NCI-H524 (cell line): ENCODE data around the gene CDH4.
"Not testable (repeated sequence)": the region's sequence is repeated elsewhere in the genome, so short reads cannot be mapped to it uniquely, and the experiment has no call there.

Source experiments
- DNase-seq, 2 experiments: peaks; one replicate each; lab custom pipeline; 2025; lab: John Stamatoyannopoulos, UW

The CDH4 gene

GRCh38 chr20:61419010-61419409, 166.9 kb downstream of the CDH4 start:
- DNase-seq = no peak

- peak in 1 of 2 experiments; percentile 36 for DNase-seq
Measured at GRCh38 chr20:61419501-61419900, 167.4 kb downstream of the CDH4 start.

GRCh38 chr20:61420056-61420455, 168.0 kb downstream of the CDH4 start:
- DNase-seq = no peak

DNA sequence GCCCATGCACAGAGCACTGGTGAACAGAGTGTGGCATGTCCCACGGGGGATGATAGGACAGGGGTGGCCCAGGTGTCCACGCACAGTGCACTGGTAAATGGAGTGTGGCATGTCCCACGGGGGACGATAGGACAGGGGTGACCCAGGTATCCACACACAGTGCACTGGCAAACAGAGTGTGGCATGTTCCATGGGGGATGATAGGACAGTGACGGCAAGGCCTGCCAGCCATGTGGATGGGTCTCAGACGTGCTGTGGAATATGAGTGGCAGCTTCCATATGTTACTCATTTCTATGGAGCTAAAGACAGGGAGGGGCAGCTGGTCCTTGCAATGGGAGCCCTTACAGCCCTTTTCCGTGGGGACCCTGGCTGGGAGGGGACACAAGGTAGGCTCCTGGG, 168.7 kb downstream of the CDH4 start:
- peak in 1 of 2 experiments; percentile 0 for DNase-seq

DNA sequence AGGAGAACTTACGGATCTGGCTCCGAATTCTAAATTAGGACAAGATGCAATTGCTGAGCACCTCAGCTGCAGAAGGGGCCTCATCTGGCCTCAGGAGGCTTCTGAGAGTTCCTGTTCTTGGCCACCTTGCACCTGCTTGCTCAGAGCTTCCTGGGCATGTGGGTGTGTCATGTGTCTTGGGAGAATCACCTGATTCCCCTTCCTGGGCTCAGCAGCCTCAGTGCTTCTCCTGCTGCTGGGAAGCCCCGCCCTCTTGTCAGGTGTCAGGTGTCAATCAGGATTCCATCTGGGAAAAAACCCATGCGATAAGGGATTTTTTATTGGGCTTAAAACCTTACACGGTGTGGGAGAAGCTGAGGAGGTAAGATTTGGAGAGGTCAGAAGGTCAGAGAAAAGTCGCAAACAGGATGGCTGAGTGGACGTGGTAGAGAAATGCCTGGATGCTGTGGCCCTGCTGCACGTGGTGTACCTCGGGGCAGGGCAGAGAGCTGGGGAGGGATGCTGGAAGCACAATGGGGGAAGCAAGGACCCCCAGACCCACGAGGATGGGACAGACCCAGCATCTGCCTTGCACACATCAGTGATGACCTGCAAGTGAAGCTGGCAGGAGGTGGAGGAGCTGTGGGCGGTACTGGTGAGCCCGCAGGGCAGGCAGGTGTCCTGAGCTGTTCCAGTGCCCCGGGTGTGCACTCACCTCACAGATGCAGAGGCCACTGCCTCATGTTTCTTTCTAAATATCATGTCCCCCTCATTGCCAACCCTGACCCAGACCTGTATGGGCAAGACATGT, 170.8 kb downstream of the CDH4 start:
- DNase-seq = no peak

GRCh38 chr20:61424011-61424627, 172.1 kb downstream of the CDH4 start:
- DNase-seq = no peak

- no peak for DNase-seq
Measured at GRCh38 chr20:61424628-61425420, 172.8 kb downstream of the CDH4 start.

- DNase-seq = not testable (repeated sequence)
Measured at GRCh38 chr20:61425541-61425991, 173.5 kb downstream of the CDH4 start.

DNA sequence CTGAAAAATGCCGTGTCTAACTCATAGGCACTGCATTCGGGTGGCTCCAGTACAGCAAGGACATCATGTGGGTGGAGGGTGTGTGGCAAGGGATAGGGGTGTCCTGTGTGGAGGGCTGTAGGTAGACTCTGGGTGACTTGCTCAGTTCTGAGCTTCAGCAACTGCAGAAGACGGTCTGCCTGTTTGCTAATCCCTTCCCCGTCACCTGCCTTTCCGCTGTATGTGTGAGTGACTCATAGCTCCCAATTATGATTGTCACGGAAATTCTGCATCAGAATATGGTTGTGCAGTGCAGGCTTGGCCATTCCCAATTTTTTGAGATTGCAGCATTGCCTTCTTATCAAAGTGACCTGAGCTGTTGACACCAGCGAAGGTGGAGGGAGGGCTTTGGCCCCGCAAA, 174.3 kb downstream of the CDH4 start:
- DNase-seq = no peak

DNA sequence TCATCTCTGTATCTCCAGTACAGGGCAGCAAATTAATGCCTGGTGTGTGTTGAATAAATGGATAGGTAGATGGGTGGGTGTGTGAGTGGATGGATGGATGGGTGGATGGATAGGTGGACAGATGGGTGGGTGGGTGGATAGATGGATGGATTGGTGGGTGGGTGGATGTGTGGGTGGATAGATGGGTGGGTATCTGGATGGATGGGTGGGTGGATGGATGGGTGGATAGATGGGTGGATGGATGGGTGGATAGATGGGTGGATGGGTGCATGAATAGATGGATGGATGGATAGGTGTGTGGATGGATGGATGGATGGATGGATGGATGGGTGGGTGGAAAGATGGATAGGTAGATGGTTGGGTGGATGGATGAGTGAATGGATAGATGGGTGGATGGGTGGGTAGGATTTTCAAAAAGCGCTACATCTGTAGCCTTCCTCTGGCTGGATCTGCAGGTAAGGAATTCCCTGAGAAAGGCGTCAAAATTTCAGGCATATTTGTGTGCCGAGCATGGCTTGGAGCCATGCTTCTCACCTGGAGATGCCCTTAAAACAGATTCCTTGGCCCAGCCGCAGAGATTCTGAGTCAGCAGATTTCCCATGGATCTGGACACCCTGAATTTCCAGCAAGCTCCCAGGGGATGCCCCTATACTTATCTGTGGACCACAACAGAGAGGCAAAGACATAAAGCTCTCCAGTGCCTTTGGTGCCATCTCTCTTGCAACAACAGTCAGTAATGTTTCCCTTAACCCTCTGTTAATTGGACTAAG, 177.6 kb downstream of the CDH4 start:
- no peak for DNase-seq

- no peak for DNase-seq
Measured at GRCh38 chr20:61430228-61430624, 178.2 kb downstream of the CDH4 start.

DNA sequence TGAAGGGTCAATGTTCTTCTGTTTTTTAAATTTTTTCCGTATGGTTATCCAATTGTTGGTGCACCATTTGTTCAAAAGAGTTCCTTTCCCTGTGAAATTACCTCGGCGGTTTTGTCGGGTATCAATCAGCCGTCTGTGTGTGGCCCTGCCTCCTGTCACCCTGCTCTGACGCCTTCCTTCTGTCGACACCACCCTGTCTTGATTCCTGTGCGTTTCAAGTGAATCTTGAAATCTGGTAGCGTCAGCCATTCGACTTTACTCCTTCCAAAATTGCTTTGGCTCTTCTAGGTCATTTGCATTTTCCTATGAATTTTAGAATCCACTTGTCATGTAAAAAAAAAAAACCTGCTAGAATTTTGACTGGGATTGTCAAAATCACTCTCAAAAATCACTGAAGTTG, 181.1 kb downstream of the CDH4 start:
- DNase-seq = no peak

DNA sequence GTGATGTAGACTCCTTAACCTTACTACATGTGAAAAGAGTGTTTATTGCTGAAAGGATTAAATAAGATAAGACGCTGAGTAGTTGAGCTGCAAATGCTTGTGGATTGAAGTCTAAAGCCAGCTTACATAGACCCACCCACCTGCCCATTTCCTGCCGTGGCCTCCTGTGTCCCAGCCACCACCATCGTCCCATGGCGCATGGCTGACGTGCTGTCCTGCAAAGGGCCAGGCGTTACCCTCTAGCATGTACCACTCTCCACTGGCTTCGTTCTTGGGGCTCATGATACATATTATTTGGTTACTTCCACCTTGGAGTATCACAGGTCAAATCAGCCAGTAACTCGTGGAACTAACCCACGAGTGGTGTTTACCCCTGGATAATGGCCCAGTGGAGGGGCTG, 181.8 kb downstream of the CDH4 start:
- no peak for DNase-seq

DNA sequence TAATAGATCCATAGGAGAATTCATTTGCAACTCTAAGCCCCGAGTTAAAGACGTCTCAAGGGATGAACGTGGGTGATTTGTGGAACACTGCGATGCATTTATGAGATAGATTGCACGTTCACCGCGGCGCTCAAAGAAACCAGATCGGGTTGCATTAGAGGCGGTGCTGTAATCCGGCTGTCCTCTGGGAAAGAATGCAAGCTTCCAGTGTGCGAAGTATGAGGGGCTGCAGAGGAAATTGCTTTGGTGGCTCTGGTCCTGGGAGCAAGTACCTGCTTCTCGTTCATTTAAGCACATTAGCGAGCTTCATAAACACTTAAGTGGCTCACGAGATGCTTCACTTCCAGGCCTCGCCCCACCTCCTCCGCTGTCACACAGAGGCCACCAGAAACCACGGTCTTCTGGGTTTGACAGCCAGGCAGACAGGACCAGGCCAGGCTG, 182.3 kb downstream of the CDH4 start:
- DNase-seq = peak in 1 of 2 experiments; percentile 1

- no peak for DNase-seq
Measured at GRCh38 chr20:61435184-61435822, 183.2 kb downstream of the CDH4 start.

DNA sequence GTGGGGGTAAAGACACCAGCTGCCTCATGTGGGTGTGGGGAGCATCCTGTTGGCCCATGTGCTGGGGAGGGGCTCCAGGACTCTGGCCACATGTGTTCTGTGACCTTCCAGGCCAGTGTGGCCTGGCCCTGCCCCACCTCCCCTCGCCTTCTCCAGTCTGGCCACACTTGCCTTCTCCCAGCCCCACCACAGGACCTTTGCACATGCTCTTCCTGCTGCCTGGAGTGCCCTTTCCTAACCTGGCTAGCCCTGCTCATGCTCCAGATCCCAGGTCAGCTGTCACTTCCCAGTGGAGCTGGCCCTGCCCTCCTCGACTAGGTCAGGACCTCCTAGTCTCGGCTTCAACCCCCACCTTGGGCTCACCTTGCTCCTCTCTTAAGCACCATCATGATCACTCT, 183.8 kb downstream of the CDH4 start:
- DNase-seq = no peak

DNA sequence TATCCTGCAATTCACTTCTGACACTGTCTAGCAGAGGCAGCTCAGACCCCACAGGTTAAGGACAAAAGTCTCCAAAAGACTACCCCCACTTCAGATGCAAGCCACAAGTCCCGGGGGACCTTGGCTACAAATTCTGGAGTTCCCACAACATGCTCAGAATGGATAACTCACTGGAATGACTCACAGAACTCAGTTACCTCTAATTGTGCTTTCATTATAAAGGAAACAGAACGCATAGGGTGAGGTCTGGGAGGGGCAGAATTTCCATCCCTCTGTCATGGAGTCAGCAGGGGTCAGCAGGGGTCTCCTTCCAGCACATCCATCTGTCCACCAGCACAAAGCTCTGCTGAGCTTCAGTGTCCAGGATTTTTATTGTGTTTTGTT, 184.2 kb downstream of the CDH4 start:
- DNase-seq = no peak

GRCh38 chr20:61436667-61437279, 184.7 kb downstream of the CDH4 start:
- no peak for DNase-seq

GRCh38 chr20:61437280-61438206, 185.5 kb downstream of the CDH4 start:
- DNase-seq = no peak

DNA sequence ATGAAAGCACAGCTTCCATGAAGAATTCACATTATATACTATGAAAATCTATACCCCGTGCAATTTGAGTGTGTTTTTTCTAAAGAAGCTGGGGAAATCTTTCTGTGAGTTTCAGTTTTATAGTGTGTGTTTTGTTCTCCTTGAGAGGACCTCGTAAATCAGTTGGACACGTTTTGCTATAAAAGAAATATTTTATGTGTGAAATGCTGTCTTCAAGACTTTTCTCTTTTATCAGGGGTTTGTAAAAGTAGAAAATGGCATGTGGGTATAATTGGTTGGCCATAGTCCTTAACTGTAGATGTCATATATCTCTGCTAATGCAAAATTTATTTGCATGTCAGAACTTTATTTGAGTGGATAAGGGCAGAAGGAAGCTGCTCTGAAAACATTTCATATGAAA, 186.2 kb downstream of the CDH4 start:
- DNase-seq = no peak
